ENCODE data around the gene ATF3.

GRCh38 chr1:212629450-212630157, 21.0 kb downstream of the ATF3 start:
- TF ChIP-seq POLR2A (IDR thresholded peaks at IDR 0.05) (no peak), POLR2AphosphoS5 (IDR thresholded peaks at IDR 0.05; ENCODE audit: insufficient read depth in 1 of 2, low read depth in 1 of 2) (no peak)
- TF ChIP-seq, protein P1, sequence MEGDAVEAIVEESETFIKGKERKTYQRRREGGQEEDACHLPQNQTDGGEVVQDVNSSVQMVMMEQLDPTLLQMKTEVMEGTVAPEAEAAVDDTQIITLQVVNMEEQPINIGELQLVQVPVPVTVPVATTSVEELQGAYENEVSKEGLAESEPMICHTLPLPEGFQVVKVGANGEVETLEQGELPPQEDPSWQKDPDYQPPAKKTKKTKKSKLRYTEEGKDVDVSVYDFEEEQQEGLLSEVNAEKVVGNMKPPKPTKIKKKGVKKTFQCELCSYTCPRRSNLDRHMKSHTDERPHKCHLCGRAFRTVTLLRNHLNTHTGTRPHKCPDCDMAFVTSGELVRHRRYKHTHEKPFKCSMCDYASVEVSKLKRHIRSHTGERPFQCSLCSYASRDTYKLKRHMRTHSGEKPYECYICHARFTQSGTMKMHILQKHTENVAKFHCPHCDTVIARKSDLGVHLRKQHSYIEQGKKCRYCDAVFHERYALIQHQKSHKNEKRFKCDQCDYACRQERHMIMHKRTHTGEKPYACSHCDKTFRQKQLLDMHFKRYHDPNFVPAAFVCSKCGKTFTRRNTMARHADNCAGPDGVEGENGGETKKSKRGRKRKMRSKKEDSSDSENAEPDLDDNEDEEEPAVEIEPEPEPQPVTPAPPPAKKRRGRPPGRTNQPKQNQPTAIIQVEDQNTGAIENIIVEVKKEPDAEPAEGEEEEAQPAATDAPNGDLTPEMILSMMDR (IDR thresholded peaks at IDR 0.05): no peak

Measured in vagina (tissue), 2 donors.